Stimulated activated CD8-positive, alpha-beta memory T cell treated with anti-CD3 and anti-CD28 coated beads, Interleukin-15, amount 100 ng/mL, for 1 hour (primary cell): ENCODE results near the gene ARF5.
"Not testable (repeated sequence)": the region's sequence is repeated elsewhere in the genome, so short reads cannot be mapped to it uniquely, and the experiment has no call there.

ENCODE experiments used
- DNase-seq: peaks from one replicate; pipeline ENCODE4 v3.0.0-alpha.2; 2020; ENCODE audit warnings: low read depth

ARF5 gene

DNA sequence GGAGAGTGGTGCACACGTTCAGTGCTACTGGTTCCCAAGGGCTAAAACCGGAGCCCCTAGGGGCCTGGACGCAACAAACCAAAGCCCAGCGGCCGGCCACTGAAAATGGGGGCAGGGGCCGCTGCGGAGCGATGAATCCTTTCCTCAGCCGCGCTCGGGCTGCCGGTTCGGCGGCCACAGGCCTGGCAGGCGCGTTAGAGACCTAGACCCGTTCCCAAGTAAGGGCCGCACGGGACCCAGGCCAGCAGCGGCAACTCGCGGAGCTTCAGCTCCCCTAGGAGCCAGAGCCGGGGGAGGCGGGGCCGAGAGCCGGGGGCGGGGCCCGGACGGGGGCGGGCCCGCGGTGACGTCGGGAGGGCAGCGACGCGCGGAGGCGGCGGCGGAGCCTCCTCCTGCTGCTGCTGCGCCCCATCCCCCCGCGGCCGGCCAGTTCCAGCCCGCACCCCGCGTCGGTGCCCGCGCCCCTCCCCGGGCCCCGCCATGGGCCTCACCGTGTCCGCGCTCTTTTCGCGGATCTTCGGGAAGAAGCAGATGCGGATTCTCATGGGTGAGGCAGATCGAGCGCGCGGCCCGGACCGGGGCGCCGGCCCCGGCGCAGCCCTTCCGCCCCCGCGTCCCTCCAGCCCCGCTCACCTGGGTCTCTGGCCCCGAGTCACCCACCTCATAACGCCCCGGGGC, at the start of gene ARF5:
Gene ARF5, plus strand, starts transcription at position 393 of the 678 bp plus-strand sequence. Its CDS starts 88 bp downstream, at position 481.
- DNase-seq = peak; percentile 76

DNA sequence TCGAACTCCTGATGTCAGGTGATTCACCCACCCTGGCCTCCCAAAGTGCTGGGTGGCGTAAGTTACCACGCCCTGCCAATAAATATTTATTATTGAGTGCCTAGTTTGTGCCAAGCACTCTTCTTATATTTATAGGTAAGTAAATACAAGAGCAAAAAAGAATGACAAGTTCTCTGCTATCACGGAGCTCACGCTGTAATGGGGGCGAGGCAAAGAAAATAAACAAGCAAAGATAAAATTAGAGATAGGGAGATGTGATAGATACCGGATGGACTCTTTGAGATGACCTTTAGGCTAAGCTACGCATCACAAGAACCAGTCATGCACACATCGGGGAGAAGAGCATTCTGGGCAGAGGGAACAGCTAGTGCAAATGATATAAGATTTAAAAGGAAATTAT, 49.1 kb upstream of the ARF5 start:
- DNase-seq = no peak

DNA sequence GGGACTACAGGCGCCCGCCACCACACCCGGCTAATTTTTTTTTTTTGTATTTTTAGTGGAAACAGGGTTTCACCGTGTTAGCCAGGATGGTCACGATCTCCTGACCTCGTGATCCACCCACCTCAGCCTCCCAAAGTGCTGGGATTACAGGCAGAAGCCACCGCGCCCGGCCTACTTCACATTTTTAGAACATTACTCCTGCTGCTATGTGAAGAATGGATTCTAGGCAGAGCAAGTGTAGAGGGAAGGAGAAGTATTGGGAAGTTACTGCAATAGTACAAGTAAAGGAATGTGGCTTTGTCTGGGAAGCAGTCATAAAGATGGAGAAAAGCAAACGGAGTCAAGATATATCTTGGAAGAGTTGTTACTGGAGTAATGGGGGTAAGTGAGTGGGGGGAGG, 47.8 kb upstream of the ARF5 start:
- not testable (repeated sequence) for DNase-seq

DNA sequence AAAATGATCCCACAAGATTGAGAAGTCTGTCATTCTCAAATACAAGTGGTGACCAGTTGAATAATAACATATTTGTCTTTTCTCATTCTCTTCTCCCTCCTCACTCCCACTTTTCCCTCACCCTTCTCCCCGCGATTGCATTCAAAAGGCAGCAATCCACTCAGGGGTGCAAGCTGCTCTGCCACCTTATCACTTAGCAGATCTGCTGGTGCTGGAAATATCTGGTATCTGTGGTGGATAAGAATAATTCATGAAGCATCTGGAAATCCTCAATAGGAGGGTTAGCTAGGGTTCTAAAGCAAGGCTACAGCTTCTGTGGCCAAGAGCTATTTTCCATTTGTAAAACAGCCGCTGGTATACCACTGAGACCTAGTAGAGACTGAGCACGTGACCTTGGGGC, 46.7 kb upstream of the ARF5 start:
- no peak for DNase-seq

DNA sequence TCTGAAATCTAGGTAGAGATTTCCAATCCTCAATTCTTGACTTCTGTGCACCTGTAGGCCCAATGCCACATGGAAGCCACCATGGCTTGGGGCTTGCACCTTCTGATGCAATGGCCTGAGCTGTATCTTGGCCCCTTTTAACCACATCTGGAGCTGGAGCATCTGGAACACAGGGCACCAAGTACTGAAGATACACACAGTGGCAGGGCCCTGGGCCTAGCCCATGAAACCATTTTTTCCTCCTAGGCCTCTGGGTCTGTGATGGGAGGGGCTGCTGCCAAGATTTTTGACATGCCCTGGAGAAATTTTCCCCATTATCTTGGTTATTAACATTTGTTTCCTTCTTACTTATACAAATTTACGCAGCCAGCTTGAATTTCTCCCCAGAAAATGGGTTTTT, 41.9 kb upstream of the ARF5 start:
- DNase-seq = no peak

DNA sequence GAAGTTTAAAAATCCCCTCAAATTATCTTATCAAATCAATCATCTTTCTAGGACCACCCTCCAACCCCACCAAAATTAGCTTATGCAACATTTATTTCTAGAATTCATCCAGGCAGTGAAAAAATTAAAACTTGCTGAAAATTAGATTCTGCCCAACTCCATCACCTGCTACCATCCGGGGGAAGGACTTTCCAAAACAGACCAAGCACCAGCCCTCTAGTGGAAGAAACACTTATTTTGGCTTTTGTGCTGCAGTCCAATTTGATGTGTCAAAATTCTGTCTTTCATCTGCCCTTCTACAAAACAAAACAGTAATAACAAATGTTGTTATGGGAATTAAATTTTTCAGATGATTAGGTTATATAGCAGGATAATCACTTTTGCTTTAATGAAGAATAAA, 38.0 kb upstream of the ARF5 start:
- DNase-seq = no peak

DNA sequence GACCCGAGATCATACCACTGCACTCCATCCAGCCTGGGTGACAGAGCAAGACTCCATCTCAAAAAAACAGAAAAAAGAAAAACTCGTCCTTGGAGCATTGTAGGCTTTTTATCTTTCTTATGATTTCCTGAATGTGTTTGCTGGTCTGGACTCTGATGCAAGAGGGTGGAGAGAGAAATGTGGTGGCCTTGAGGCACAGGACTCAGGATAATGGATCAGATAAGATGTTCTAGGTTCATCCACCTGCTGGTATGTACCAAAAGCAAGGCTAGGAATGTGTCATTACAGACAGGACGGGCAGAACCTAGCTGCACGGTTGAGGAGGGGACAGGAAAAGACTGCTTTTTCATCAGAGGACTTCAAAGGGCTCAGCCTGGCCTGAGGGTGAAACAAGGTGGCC, 36.3 kb upstream of the ARF5 start:
- no peak for DNase-seq

DNA sequence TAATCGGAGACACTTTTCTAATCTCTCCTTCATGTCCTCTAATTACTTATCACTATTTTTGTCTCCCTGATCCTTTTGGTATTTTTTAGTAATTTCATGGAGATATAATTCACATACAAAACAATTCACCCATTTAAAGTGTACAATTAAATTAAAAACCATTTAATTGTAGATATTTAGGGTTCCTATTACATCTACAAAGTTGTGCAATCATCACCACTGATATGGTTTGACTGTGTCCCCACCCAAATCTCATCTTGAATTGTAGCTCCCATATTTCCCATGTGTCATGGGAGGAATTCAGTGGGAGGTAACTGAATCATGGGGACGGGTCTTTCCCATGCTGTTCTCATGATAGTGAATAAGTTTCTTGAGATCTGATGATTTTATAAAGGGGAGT, 31.8 kb upstream of the ARF5 start:
- DNase-seq = no peak

DNA sequence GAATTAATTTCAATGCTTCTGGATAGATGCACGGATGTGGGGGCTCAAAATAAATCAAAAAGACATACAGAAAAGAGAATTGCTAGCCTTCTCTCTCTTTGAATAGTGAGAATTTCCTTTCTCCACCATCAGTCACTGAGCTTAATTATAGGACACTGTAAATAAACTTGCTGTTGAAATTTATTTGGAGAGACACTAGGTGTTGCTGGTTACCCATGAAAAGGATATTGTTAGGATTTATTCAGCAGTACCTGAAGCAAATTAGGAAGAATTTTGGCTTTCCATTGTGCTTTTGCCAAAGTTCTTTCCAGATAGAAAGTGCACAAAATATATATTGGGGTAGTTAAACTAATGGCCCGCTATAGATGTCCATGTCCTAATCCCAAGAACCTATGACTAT, 30.4 kb upstream of the ARF5 start:
- no peak for DNase-seq

DNA sequence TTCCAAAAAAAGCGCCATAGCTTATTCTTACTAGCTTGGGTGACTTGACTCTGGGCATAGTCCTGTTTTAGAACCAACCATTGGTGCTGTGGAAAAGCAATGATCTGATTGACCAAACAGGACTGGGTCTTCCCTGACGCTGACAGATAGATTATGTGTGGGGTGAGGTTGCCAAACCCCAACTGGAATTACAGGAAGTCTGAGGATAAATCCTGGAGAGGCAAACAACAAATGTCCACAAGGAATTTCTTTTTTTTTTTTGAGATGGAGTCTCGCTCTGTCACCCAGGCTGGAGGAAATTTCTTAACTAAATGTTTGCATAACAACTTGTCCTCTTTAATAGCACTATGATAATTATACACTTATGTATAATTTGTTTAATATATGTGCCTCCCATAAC, 22.0 kb upstream of the ARF5 start:
- DNase-seq = no peak

DNA sequence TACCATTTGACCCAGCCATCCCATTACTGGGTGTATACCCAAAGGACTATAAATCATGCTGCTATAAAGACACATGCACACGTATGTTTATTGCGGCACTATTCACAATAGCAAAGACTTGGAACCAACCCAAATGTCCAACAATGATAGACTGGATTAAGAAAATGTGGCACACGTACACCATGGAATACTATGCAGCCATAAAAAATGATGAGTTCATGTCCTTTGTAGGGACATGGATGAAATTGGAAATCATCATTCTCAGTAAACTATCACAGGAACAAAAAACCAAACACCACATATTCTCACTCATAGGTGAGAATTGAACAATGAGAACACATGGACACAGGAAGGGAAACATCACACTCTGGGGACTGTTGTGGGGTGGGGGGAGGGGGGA, 20.2 kb upstream of the ARF5 start:
- DNase-seq = not testable (repeated sequence)

DNA sequence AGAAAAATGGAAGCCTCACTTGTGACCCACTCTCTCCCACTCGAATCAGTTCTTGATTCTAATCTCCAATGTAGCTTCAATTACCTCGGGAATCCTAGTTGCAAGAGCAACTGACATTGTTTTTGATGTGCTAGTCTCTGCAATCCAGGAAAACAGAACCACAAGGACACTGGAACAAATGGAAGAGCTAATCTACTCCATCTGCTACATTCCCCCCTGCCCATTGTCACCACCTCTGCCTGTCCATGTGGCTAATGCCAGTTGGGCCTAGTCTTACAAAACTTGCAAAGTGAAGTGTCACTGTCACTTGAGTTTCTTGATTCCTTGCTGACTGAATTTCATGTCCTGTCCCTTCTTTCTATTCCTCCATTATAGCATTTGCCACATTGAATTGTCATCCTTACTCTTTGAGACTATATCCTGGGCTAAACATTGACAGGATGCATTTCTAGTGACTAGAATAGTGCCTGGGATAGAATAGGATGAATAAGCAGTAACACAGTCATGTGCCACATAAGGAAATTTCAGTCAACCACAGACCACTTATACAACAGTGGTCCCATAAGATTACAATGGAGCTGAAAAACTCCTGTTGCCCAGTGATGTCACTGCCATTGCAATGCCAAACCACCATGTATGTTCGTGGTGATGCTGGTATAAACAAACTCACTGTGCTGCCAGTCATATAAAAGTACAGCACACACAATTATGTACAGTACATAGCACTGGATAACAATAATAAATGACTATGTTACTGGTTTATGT, 16.3 kb upstream of the ARF5 start:
- DNase-seq = no peak

DNA sequence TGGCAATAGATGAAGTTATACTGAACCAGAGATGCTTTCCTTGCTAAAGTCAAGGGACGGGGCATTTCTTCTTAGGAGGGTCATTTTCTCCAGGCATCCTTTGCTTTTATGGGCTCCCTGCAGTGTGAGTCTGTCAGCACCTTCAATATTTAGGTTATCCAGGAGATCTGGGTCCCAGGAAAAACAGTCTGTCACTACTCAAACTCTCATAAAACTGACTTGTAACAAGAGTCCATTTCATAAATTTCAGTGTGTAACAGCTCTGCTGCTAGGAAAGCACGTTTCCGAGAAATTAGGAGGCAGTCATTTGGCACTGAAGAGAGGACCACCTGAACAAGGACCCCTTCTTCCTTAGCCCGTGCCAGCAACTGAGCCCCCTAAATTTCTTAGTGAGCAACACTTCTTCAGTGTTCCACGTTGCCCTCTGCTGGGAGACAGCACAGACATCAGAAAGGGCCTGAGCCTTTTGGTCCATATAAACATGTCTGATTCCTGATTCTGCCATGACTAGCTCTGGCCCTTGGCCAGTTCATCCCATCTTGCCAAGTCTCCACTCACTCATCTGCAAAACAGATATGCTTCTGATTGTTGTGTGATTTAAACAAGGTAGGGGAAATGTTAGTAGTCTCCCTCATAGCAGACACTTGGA, 10.1 kb upstream of the ARF5 start:
- no peak for DNase-seq

DNA sequence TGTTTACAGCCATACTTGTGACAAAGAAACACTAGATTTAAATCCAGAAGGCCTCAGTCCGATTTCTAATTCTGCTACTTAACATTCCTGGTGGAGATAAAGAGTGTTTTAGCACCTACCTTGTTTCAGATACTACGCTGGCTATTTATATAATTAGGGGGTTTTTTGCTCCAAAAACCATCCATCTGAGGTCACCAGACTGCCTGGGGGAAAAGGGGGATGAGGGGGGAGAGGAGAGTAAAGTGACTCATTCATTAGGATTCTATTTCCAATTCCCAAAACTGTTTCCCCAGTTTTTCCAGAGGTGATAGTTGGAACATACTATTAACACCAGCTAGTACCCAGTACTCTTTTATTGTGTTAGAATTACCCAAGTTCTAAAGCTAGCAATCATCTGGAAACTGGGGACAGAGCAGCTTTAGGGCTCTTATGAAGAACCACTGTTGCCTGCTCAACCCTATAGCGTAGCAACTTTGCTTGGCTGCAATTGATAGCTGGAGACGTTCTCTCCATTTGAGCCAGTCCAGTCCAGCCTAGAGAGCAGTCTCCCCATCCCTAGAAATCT, 9.4 kb upstream of the ARF5 start:
- DNase-seq = no peak

DNA sequence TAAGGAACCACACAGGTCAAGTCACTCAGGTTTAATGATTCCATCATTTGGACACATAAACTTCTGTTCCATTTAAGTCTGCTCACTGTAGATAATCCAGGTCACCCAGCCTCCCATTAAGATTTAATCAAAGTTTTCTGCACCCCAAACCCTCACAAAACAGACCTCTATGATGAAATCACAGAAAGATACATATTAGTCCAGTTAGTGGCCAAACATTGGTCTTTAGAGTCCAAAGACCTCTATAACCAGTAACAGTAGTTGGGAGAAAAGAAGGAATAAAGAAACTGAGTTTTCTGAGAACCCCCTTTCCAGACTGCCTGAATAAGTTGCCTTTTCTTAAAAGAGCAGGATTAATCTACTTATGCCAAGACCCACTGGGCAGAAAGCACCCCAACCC, 7.6 kb upstream of the ARF5 start:
- DNase-seq = no peak

DNA sequence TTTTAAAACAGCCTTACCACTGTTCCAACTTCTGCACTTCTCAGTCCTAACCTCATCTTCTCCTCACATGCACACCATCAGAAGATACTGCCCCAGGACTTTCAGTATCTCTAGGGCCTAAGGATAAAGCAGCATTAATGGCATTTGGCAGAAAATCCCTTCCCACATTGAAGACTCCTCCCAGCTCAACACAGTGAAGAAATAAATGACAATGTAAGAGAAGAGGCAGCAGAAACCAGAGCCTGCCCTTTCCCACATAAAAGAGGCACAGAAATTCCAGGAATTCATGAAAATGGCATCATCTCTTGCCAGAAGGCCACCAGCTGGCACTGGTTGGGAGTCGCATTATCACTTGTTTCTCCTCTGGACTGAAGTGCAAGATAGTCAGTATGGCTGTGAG, 6.5 kb upstream of the ARF5 start:
- DNase-seq = no peak

DNA sequence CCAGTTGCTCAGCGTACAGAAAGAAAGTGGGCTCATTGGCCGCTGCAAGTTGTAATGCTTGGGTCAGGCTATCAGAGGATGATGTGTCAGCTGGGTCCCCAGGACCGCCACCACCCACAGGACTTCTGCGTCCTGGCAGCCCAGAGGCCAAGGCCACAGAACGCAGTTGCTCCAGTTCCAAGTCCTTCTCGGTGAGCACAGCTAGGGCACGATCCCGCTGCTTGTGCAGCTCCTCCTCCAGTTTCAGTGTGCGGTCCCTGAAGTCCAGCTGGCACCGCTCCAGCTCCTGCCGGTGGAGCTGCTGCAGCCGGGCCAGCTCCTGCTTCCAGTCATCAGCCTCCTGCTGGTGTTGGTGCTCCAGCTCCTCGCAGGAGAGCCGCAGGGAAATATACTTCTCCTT, 5.8 kb upstream of the ARF5 start:
- DNase-seq = no peak

DNA sequence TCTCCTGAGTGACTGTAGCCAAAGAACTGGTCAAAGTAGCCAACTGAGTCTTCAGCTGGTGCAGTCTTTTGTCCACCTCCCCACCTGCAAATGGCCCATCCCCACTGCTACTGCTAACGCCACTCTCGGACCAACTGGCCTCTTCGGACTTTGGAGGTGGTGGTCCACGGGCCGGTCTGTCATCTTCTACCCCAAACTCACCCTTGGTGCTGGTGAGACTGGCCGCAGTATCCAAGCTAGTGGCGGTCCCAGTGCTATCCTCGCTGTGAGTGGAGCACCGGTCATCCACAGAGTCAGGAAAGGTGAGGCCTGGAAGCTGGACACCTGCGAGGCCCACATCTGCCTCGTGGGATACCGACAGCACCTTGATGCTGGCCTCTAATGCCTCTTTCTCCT, 3.6 kb upstream of the ARF5 start:
- no peak for DNase-seq

DNA sequence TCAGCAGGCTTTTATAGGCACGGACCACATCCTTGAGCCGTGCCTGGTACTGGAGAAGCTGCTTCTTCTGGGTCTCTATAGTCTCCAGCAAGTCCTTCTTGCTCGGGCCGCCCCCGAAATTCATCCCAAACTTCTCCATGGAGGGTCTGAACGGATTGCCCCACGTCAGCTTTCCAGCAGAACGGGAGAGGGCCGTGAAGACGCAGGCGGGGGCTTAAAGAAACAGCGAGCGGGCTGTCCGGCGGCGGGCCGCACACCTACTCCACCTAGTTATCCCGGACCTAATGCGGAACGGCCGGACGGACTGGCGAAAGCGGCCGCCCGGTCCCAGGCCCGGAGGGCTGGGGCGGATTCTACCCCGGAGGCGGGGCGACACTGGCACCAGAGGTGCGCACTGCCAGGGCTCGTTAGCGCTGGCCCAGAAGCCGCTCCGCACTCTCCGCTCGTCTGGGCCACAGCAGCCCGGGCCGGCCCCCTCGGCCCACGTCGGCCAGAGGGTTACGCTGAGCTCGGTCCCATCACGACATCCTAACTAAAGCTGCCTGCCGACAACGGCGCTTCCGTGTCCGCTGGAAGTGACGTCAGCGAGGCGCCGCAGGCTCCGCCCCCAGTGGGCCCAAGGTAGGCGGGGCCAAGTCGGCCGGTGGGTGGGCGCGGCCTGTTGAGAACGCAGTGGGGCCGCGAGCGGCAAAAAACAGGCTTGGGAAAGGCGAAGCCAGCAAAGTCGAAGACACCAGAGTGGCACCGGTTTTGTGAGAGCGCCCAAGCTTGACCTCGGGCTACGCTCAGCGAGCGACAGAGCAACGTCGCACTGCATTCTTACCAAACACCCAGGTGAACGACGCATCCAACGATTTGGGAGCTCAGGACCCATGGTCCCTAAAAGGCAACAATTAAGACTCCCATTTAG, 2.9 kb upstream of the ARF5 start, which contains the start of gene GCC1:
Gene GCC1, minus strand, starts transcription at position 553 of the 910 bp plus-strand sequence. Its CDS starts 414 bp downstream, at position 139.
- peak; percentile 91 for DNase-seq

DNA sequence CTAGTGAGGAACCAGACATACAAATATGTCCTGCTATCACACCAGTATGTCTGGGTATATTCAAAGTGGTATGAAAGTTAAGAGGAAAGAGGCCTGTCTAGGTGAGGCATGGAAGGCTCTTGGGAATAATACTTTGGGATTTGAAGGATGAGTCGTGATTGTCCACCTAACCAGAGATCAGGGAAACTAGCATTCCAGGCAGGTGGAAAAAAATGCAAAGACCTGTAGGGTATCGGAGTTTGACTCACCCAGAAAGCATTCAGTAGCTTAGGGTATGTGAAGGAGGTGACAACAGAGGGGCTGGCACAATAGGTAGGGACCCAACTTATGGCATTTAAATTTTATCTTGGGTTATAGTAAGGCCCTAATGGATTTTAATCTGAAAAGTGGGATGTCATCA, 1.9 kb upstream of the ARF5 start:
- no peak for DNase-seq

DNA sequence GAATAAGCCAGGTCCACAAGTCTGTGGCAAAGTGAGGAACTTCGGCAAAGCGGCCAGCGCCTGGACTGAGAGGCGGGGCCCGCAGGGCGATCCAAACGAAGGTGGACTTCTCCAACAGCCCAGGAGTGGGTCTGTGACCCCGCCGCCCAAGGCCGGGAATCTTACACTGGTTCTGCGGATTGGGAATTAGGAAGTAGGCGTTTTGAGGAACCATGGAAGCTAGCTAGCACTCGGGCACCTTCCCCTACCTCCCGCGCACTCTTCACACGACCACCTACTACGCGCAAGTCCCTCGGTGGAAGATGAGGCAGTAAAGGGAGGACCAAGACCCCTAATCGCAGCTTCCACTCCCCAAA, 570 bp upstream of the ARF5 start:
- no peak for DNase-seq
